Spleen (tissue), 11 donors: ENCODE measurements around the gene AP1M1. TPM values are rescaled to one million over a fixed set of nuclear protein-coding genes. Genes with fewer than 3 reads are reported as not detected.

Source experiments
- DNase-seq: peaks from one replicate; pipeline ENCODE4 v3.0.0-alpha.2; 2020
- H3K27ac ChIP-seq, 8 donors: fragments of 200-600 bp; sonication (generic) in 7 of 8; 1 replicate in 4 of 8; 2 replicates in 4 of 8; pipeline versions ENCODE4 v1.5.0 to v1.8.0; 2016 to 2021; ENCODE audit warnings: inconsistent platforms in 4 of 8, mild to moderate bottlenecking in 4 of 8, moderate library complexity in 1 of 8
- H3K27me3 ChIP-seq, 7 donors: fragments of 200-600 bp; sonication (generic) in 6 of 7; replicated peaks in 1 of 7; 1 replicate in 4 of 7; 2 replicates in 3 of 7; pipeline versions ENCODE4 v1.5.0 to v1.8.0; 2016 to 2021; ENCODE audit warnings: inconsistent platforms in 3 of 7, mild to moderate bottlenecking in 1 of 7
- H3K36me3 ChIP-seq, 6 donors: fragments of 200-600 bp; sonication (generic) in 5 of 6; 1 replicate in 4 of 6; 2 replicates in 2 of 6; pipeline versions ENCODE4 v1.5.0 to v1.8.0; 2016 to 2021; ENCODE audit warnings: inconsistent platforms in 2 of 6
- H3K4me1 ChIP-seq, 6 donors: fragments of 200-600 bp; sonication (generic) in 5 of 6; 1 replicate in 3 of 6; 2 replicates in 3 of 6; pipeline versions ENCODE4 v1.5.0 to v1.8.0; 2016 to 2021; ENCODE audit warnings: inconsistent platforms in 3 of 6
- H3K4me3 ChIP-seq, 8 donors: fragments of 200-600 bp; sonication (generic) in 7 of 8; 1 replicate in 4 of 8; 2 replicates in 4 of 8; pipeline versions ENCODE4 v1.5.0 to v1.8.0; 2016 to 2021; ENCODE audit warnings: inconsistent platforms in 4 of 8, mild to moderate bottlenecking in 4 of 8, moderate library complexity in 2 of 8
- H3K9me3 ChIP-seq, 8 donors: fragments of 200-600 bp; sonication (generic) in 7 of 8; 1 replicate in 4 of 8; 2 replicates in 4 of 8; pipeline versions ENCODE4 v1.5.0 to v1.8.0; 2016 to 2021; ENCODE audit warnings: inconsistent platforms in 4 of 8
- CTCF ChIP-seq, 11 experiments: fragments of 200-600 bp in 7 of 11; fragments of 450-650 bp in 4 of 11; sonication (generic) in 4 of 11; IDR thresholded peaks in 8 of 11; conservative IDR thresholded peaks in 3 of 11; 1 replicate in 7 of 11; 2 replicates in 4 of 11; pipeline versions ENCODE4 v1.4.0 to v1.8.0; 2016 to 2021; ENCODE audit warnings: antibody characterized with exemption in 11 of 11, inconsistent platforms in 4 of 11, mild to moderate bottlenecking in 1 of 11
- POLR2A ChIP-seq, 3 donors: fragments of 450-650 bp; IDR thresholded peaks; one replicate each; pipeline ENCODE4 v1.5.1; 2017; ENCODE audit warnings: antibody characterized with exemption in 3 of 3, mild to moderate bottlenecking in 1 of 3
- POLR2AphosphoS5 ChIP-seq, 3 donors: sonication (generic); formaldehyde crosslinking; IDR thresholded peaks; one replicate each; pipeline ENCODE4 v1.5.1; 2017; ENCODE audit warnings: antibody characterized with exemption in 3 of 3
- WGBS, 5 donors: extraction: QIAGEN DNeasy Blood & Tissue Kit in 3 of 5; methylation state at CpG; one replicate each; pipeline versions ENCODE4 v1.1.5 to v1.1.7; 2013 to 2018; 5-methylcytosine and 5-hydroxymethylcytosine counted together
- intact Hi-C: fragments of 100-400 bp; cut with DNase I; formaldehyde crosslinking; loops from one replicate; pipeline ENCODE4 v1.15.0; 2023; ENCODE audit warnings: low total_unique reads
- polyA plus RNA-seq, 3 donors: library from polyadenylated mRNA; stranded (reverse); fragments of 200-250 nt; gene quantifications; one replicate each; pipeline ENCODE4 v1.2.1, GENCODE V29; 2013
- total RNA-seq, 7 donors: library from RNA; depleted of rRNA in 3 of 7; stranded (reverse); fragments of >200 nt in 3 of 7; fragmentation: NEBNext Ultra II Directional in 4 of 7; extraction: Animal tissue kit (Norgen Biotek cat#: 25700) in 4 of 7; gene quantifications; one replicate each; pipeline versions ENCODE4 v1.1.0 to v1.2.1, GENCODE V29; 2016 to 2021
- donor health status: healthy with polysubstance abuse.
- donor health status: DM: no; HTN: no; CAD: no; lungs with moderate emphysema.
- donor health status: DM: no; HTN: no; CAD: no.
- donor health status: Bipolar disorder and iron deficiency.
- donor health status: healthy.
- donor health status: DM: no; HTN: no; CAD: no.
- donor health status: DM: yes; HTN: yes; CAD: no.

The AP1M1 gene
- total and polyA plus RNA-seq, 10 donors = 27.9 to 82.8 (median 60.5) TPM

GRCh38 chr19:16265890-16266585 lies 68.3 kb downstream of the AP1M1 start:
- intact Hi-C loops = no loop called here
- H3K4me1 ChIP-seq = peaks cover 22 to 64% (median 29%) of the 10 kb centered on the region in 6 donors
- TF ChIP-seq POLR2AphosphoS5 (IDR thresholded peaks at IDR 0.05) = no peak
- TF ChIP-seq CTCF (IDR thresholded peaks at IDR 0.05 in 8 of 11, conservative IDR thresholded peaks at IDR 0.05 in 3 of 11) = no peak
- TF ChIP-seq POLR2A (IDR thresholded peaks at IDR 0.05) = no peak

GRCh38 chr19:16266586-16266942 lies 68.9 kb downstream of the AP1M1 start:
- Histone ChIP-seq H3K27me3 (no peaks in the 10 kb centered on the region), H3K9me3 (no peaks in the 10 kb centered on the region), H3K36me3 (no peaks in the 10 kb centered on the region), H3K27ac (peak overlapping the region in 1 of 8 donors; percentile 61), H3K4me1 (peaks cover 17 to 59% (median 24%) of the 10 kb centered on the region in 6 donors), H3K4me3 (no peak overlapping the region)
- TF ChIP-seq POLR2AphosphoS5 (IDR thresholded peaks at IDR 0.05) (peak in 1 of 3 donors; percentile 7), CTCF (IDR thresholded peaks at IDR 0.05 in 8 of 11, conservative IDR thresholded peaks at IDR 0.05 in 3 of 11) (no peak)
- 49 to 76% (median 61%) methylated on average over 12 to 14 of the region's 14 CpGs for WGBS, 5 donors
- no peak for DNase-seq
- intact Hi-C loops = no loop called here

More at GRCh38 chr19:16265890-16266585, 68.3 kb downstream of the AP1M1 start:
- Histone ChIP-seq H3K27me3 (no peaks in the 10 kb centered on the region), H3K9me3 (no peaks in the 10 kb centered on the region), H3K27ac (peak overlapping the region in 1 of 8 donors; percentile 84), H3K36me3 (no peaks in the 10 kb centered on the region), H3K4me3 (no peak overlapping the region)
- no peak for DNase-seq
- WGBS, 5 donors = 92% methylated on average over 9 to 14 of the region's 14 CpGs

GRCh38 chr19:16268676-16269319 lies 71.1 kb downstream of the AP1M1 start:
- intact Hi-C loops = no loop called here
- H3K27me3 ChIP-seq = no peaks in the 10 kb centered on the region
- no peaks in the 10 kb centered on the region for H3K9me3 ChIP-seq
- no peak for TF ChIP-seq CTCF (IDR thresholded peaks at IDR 0.05 in 8 of 11, conservative IDR thresholded peaks at IDR 0.05 in 3 of 11)
- no peak for TF ChIP-seq POLR2A (IDR thresholded peaks at IDR 0.05)
- TF ChIP-seq POLR2AphosphoS5 (IDR thresholded peaks at IDR 0.05) = no peak
- no peak overlapping the region for H3K4me3 ChIP-seq
- DNase-seq = no peak
- H3K36me3 ChIP-seq = no peaks in the 10 kb centered on the region
- H3K27ac ChIP-seq = no peak overlapping the region
- WGBS, 5 donors = 62 to 81% (median 78%) methylated on average over 14 to 17 of the region's 17 CpGs
- peaks cover 0 to 46% (median 2%) of the 10 kb centered on the region in 6 donors for H3K4me1 ChIP-seq

GRCh38 chr19:16272945-16273344 lies 75.2 kb downstream of the AP1M1 start:
- intact Hi-C loops = no loop called here
- H3K27me3 ChIP-seq = no peaks in the 10 kb centered on the region
- no peak for DNase-seq

More at GRCh38 chr19:16272945-16273344, 75.2 kb downstream of the AP1M1 start:
- 73 to 89% (median 75%) methylated on average over 14 of the region's 14 CpGs for WGBS, 5 donors
- H3K4me1 ChIP-seq = peaks cover 0 to 29% (median 8%) of the 10 kb centered on the region in 6 donors
- no peak overlapping the region for H3K4me3 ChIP-seq
- peak overlapping the region in 6 of 8 donors; percentile 12 to 61 (median 26) for H3K27ac ChIP-seq
- H3K36me3 ChIP-seq = no peaks in the 10 kb centered on the region
- no peaks in the 10 kb centered on the region for H3K9me3 ChIP-seq
- TF ChIP-seq POLR2A (IDR thresholded peaks at IDR 0.05) (no peak), CTCF (IDR thresholded peaks at IDR 0.05 in 8 of 11, conservative IDR thresholded peaks at IDR 0.05 in 3 of 11) (no peak), POLR2AphosphoS5 (IDR thresholded peaks at IDR 0.05) (no peak)
